NCI-H510A treated with DMSO at 0.1 percent for 48 hours (cell line): ENCODE measurements around the gene SCN1B.
"Not testable (repeated sequence)": the region's sequence is repeated elsewhere in the genome, so short reads cannot be mapped to it uniquely, and the experiment has no call there.

ENCODE experiments used
- DNase-seq: peaks from one replicate; lab custom pipeline; 2025; lab: John Stamatoyannopoulos, UW

Gene SCN1B

DNA sequence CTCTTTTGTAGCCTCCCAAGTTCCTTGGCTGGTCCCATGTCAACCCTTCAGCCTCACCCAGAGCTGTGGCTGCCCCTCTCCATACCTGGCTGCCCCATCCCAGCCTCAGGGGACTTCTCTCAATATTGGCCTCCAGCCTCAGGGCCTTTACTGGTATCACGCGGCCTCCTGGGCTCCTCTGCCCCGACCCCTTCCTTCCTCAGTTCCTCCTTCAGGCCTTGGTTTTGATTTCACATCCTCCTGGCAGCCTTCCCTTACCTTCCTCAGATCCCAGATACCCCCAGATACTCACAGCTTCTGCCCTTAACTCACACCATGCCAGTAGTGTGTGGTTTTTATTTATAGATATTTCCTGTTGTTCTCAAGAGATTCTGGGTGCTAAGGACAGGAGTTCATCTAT lies 12.8 kb upstream of the SCN1B start:
- no peak for DNase-seq

DNA sequence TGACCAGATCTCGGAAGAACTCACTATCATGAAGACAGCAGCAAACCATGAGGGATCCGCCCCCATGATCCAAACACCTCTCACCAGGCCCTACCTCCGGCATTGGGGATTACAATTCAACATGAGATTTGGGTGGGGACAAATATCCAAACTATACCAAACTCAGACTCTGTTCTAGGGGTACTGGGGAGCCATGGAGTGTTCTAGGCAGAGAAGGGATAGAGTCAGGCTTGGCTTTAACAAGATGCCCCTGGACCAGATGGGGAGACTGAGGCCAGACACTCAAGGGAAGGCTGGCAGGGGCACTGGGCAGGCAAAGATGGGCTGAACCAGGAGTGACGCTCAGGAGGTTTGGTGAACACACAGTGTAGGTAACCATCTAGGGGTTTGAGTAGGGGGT lies 11.9 kb upstream of the SCN1B start:
- DNase-seq: no peak

DNA sequence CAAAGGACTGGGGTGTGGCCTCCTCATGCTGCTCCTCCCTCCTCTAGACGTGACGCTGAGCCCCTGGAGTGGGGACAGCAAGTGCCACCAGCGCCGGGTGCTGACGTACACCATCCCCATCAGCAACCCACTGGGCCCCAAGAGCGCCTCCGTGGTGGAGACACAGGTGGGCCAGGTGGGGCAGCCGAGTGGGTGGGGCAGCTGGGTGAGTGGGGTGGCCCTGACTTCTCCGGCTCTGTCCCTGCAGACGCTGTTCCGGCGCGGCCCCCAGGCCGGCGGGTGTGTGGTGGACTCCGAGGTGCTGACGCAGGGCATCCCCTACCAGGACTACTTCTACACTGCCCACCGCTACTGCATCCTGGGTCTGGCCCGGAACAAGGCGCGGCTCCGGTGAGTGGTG lies 11.1 kb upstream of the SCN1B start:
- no peak for DNase-seq

DNA sequence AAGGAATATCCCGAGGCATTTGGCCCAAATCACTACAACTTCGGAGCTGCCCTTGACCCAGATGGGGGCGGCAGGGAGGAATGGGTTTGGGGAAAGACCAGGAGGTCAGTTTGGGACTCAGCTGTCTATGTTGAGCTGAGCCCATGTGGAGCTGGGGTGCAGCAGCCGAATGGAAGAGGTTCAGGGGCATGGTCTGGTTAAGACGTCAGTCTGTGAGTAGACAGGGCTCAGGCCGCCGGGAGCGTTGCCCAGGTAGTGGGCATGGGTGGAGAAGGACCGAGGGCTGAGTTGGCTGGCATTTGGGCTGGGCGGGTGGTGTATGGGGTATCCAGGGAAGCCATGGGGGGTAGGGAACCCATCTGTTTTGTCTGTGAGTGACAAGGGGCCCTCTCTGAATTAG lies 9.3 kb upstream of the SCN1B start:
- no peak for DNase-seq

DNA sequence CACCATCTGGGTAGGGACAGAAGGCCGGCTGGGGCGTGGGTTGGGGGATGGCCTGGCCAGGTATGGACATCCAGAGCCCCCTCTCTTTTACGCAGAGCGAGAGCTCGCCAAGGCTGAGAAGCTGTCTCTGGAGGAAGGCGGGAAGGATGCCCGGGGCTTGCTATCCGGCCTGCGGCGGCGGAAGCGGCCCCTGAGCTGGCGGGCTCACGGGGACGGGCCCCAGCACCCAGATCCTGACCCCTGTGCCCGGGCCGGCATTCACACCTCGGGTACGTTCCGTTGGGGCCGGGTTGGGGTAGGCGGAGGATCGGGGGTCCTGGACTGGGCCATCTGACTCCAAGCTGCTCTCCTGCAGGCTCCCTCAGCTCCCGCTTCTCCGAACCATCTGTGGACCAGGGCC lies 8.7 kb upstream of the SCN1B start:
- no peak for DNase-seq

DNA sequence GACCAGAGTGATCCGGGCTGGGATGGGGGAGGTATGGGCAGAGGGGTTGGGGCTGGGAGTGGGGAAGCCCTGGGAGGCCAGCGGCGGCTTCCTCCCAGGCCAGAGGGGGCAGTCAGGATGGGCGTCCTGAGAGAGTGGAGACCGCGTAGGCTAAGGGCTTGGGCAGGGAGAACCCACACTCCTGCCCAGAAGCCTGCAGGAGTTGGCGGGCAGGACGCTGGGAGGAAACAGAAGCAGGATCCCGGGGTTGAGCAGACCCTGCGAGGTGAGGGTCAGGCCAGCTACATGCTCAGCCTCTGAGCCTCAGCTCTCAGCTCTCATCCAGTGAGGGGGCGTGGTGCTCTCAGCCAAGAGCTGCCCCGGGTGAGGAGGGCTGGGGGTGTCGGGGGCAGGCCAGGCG lies 7.8 kb upstream of the SCN1B start:
- no peak for DNase-seq

DNA sequence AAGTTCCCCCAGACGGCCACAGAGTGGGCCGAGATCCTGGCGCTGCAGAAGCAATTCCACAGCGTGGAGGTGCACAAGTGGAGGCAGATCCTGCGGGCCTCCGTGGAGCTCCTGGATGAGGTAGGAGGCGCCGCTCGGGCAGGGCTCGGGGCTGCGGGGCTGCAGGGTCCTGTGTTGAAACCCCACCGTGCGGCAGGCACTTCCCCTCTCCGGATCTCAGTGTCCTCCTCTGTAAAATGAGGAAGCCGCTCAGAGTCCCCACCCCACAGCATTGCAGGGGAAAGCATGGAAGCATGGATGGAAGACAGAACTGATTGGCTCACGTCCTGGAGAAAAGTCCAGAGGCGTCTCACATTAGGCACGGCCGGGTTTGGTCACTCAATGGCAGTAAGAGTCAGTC lies 6.8 kb upstream of the SCN1B start:
- no peak for DNase-seq

DNA sequence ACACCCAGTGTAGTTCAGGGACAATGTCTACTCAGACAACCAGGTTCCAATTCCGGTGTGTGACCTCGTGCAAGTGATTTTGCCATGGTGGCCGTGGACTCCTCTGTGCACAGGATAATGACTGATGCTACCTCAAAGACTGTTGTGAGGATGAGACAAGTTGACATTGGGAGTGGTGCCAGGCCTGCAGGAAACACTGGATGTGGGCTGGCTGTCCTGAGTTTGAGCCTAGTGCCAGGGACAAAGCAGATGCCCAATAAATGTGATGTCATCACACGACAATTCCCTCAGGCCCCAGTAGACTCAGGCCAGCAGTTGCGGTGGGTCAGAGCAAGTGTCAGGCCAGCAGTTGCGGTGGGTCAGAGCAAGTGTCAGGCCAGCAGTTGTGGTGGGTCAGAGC lies 6.2 kb upstream of the SCN1B start:
- DNase-seq: no peak

DNA sequence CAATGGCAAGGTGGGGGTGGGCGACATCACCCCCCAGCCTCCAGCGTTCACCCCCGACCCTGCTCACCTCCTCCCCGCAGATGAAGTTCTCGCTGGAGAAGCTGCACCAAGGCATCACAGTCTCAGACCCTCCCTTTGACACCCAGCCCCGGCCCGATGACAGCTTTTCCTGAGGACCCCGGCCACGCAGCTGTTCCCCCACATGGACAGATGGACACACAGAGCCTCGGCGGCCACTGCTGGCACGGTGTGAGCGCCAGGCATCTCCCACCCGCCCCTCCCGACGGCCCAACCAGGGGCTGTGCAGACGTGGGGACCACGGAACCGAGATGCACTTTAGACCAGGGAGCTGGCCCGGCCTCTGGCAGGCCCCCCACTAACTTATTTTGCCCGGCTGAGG lies 4.3 kb upstream of the SCN1B start:
- no peak for DNase-seq

DNA sequence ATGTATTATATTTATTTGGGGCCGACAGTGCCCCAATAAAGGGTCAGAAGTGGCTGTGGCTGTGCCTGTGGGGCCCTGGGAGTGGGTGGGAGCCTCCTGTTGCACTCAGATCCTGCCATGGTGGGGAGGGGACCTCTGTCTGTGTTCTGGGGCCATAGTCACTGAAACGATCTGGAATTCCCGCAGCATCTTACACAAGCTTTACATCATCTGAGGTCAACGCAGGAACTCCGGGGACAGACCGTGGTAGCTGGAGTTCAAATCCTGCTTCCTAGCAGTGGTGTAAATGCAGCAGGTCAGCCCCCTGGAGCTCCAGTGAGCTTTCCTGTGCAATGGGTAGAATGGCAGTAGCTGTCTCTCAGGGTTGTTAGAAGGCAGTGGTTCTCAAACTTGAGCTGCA lies 3.9 kb upstream of the SCN1B start:
- DNase-seq: no peak

DNA sequence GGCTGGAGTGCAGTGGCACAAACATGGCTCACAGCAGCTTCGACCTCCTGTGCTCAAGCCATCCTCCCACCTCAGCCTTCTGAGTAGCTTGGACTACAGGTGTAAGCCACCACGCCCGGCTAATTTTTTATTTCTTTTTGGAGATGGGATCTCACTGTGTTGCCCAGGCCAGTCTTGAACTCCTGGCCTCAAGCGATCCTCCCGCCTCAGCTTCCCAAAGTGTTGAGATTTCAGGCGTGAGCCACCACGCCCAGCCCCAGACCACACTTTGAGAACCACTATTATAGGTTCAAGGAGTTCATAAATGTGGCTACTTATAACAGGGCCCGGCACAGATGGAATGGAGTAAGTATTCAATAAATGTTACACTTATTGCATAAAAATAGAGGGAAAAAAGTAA lies 3.3 kb upstream of the SCN1B start:
- no peak for DNase-seq

DNA sequence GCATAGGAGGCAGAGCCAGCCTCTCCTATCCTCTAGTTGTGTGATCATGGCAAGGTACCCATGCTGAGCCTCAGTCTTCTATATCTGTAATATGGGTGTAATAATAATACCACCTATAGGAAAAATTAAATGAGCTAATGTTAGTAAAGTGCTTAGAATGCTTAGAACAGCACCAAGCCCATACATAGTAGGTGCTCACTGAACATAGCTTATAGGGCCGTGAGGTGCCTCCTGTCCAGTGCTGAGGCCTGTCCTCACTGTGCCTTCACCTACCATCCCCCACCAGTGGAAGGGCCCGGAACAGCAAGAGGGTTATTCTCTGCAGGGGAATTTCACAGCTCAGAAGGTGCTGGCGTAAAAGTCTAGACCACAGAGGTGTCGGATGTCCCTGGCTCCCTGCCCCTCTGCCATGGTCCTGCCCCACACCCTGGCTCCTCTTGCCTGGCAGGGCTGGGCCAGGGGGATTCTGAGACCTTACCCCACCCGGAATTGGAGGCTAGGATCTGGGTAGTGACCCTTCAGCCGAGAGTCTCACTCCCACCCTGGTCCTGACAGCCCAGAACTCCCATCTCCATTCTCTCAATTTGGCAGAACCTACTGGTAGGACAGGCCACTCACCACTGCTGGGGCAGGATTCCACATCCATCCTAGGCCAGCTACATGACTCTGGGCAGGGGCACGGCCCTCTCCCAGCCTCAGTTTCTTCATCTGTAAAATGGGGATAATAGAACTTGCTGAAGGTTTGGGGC lies 2.2 kb upstream of the SCN1B start:
- DNase-seq: no peak

DNA sequence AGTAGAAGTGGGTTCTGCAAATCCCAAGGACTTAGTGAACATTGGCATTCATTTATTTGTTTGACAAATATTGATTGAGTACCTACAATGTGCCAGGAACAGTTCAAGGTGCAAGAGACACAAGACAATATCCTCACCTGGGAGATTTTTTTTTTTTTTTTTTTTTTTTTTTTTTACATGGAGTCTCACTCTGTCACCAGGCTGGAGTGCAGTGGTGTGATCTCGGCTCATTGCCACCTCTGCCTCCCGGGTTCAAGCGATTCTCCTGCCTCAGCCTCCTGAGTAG lies 1.7 kb upstream of the SCN1B start:
- not testable (repeated sequence) for DNase-seq

DNA sequence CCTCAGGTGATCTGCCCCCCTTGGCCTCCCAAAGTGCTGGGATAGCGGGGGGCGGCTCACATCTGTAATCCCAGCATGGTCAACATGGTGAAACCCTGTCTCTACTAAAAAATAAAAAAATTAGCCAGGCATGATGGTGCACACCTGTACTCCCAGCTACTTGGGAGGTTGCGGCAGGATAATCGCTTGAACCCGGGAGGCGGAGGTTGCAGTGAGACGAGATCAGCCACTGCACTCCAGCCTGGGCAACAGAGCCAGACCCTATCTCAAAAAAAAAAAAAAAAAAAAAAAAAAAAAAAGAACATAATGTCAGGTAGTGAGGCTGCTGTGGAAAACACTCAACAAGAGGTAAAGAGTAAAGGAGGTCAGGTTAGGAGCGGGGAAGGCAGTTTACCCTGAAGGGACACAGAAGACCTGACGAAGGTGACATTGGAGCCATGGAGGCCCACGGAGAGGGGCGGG lies 964 bp upstream of the SCN1B start:
- DNase-seq: not testable (repeated sequence)

DNA sequence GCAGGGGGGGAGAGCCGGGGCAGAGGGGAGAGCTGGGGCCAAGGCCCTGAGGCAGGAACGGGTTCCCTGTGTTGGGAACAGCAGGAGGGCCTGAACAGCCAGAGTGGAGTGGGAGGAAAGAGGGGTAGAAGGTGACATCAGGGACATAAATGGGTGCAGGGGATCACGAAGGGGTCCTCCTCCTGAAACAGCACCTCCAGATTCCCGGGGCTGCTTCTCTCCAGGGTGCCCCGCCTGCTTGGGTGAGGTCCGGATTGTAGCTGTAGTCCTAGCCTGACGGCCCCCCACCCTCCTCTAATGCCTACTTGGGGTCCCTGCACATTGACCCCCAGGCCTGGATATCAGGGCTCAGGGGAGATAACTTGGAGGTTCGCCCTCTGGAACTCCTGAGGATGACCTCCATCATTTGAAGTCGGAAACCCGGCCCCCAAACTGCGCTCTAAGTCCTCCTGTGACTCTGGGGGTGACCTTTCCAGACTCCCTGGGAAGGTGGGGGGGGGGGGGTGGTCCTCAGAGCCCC lies 473 bp upstream of the SCN1B start:
- DNase-seq: no peak

DNA sequence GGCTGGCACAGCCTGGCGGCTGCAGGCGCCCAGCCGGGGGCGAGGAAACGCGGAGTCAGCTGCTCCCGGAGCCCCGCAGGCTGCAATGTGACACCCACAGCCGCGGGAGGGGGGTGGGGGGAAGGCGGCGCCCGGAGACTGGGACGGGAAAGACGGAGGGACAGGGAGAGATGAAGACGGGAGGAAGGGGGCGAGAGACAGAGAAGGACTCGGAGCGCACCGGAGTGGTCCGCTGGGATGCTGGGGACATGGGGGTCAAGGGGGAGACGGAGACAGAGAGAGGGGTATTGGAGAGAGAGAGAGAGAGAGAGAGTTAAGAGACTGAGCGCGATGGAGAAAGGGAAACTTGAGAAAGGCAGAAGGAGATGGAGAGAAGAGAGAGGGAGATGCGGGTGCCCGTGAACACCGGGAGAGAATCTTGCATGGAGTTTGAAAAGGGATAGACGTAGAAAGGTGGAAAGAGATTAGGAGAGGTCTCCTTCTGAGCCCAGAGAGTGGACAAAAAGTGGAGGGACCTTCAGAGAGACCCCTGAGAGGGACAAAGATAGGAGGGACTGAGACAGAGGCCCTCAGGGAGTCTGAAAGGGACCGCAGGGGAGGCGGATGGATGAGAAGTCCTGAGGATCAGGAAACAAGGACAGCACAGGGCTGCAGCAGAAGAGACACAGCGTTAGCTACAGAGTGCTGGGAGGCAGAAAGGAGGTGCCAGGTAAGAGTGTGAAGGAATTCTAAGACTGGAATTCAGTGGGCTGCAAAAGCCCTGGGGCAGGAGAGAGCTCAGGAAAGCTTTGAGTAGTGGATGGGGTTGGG lies 1.0 kb downstream of the SCN1B start:
- no peak for DNase-seq

DNA sequence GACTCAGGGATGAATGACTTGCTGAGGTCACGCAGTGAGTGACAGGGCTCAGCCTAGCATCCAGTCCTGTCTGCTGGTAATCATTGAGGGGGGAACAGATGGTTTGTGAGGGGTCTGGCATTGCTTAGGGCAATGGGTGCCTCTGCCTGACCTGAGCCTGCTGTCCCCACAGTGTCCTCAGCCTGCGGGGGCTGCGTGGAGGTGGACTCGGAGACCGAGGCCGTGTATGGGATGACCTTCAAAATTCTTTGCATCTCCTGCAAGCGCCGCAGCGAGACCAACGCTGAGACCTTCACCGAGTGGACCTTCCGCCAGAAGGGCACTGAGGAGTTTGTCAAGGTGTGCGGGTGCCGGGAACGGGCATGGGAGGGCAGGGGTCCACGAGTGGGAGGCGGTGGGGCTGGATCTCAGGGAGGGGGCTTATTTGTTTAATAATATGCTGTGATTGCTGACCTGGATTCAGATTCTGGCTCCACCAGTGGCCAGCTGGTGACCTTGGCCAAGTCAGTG lies 2.1 kb downstream of the SCN1B start:
- no peak for DNase-seq

DNA sequence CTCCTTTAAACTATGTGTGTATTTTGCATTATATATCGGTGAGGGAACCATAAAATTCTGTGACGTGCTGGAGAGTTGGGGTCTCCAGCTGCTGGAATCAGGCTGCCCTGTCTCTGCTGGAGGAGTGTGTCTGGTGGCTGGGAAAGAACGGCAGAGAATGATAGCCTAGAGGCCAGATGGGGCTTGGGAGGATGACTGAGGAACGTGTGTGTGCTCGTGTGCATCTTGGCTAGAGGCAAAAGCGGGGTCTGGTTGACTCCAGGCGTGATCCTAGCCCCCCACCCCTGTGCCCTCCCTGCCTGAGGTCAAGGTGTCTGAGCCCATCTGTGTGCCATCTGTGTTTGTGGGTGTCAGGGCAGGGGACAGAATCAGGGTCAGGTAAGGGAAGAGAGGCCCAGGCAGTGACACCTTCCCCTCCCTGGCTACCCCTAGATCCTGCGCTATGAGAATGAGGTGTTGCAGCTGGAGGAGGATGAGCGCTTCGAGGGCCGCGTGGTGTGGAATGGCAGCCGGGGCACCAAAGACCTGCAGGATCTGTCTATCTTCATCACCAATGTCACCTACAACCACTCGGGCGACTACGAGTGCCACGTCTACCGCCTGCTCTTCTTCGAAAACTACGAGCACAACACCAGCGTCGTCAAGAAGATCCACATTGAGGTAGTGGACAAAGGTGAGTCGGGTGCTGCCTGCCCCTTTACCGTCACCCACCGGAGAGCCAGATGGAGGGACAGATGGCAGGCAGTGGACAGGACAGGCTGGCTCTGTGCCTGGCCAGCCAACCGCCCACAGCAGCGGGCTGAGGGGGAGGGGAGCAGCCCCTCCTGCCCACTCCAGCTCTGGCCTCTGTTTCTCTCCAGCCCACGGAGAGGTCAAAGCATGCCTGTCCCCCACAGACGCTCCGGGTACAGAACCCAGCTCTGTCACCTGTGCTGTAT lies 3.1 kb downstream of the SCN1B start:
- no peak for DNase-seq

DNA sequence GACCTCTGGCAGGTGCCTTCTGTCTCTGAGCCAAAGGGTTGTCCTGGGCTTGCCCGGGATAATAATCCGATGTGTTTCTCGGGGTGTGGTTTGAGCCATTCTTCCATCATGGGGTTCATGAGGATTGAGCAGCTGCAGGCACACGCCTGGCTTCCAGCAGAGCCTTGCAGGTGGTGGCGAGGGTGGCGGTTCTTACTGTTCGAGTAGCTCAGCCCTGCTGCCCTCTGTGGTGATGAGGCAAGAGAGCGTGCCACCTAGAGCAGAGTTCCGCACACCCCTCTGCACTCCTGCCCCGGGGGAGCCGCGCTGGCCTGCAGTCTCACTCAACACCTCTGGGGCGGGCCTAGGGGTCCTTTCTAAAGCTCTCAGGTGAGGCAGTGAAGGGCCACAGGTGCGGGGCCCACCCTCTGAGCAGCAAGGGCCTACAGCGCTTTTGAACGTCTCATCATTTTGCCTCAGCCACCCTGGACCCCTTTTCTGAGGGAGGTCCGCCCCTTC lies 3.8 kb downstream of the SCN1B start:
- no peak for DNase-seq

DNA sequence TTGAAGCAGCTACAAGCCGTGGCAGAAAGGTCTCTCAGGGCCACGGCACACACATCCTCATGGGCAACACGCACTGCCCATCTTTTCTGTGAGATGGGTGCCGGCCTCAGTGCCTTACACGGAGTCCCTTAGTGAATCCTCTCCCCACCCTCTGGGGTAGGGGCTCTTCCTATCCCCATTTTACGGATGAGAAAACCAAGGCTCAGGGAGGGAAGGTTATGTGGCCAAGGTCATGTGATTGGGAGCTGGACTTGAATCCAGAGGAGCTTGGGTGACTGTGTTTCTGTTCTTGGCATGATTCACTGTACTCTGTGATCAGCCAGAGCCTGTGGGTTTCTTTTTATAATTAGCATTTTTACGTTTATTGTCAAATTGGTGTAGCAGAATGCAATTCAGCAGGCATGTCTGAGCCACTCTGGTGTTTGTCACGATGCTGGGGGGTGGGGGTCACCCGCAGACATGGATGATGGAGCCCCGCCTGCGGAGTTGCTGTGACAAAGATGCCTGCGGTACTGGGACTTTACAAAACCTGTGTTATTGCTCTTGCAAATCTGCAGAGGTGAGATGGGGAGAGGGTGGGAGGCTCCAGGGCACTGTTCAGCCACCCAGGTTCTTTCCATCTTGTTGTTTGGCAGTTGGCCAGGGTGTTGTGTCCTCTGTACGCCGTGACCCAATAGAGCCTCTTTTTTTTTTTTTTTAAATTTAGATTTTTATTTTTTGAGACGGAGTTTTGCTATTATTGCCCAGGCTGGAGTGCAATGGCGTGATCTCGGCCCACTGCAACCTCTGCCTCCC lies 4.5 kb downstream of the SCN1B start:
- no peak for DNase-seq
